Measurements from ENCODE around the gene P4HA2.

GRCh38 chr5:132234684-132235062, 7.0 kb upstream of the P4HA2 start:
- TF ChIP-seq CTCF (IDR thresholded peaks at IDR 0.05) (no peak), POLR2A (IDR thresholded peaks at IDR 0.05) (no peak)

All from Peyer's patch (tissue), 4 donors.